IMR-90 (cell line): ENCODE results near the gene UNC13A. TPM values are rescaled to one million over a fixed set of nuclear protein-coding genes. Genes with fewer than 3 reads are reported as not detected.

Source experiments
- ATAC-seq: fragments of 200-7000 bp; cut with Tn5 transposase; 2 replicates; pipeline ENCODE4 v1.9.1; 2020; ENCODE audit warnings: low read depth, mild to moderate bottlenecking, moderate library complexity
- BruUV-seq: library from RNA; stranded (reverse); fragments of 400-500 nt; replicated peaks from 2 replicates; lab custom pipeline; 2021; lab: Mats Ljungman, UMichigan
- CTCF ChIA-PET: fragments of 300-600 bp; formaldehyde crosslinking; extraction: SDS; loops from one replicate; lab custom pipeline; 2021; ENCODE audit warnings: antibody characterized with exemption; lab: Yijun Ruan, JAX
- POLR2A ChIA-PET: fragments of 300-600 bp; sonication (Branson Sonifier 250); formaldehyde crosslinking; loops from one replicate; lab custom pipeline; 2022; ENCODE audit warnings: antibody characterized with exemption; ENCODE audit not compliant: unreplicated experiment; lab: Charles Lee
- DNase-seq: peaks from one replicate; pipeline ENCODE4 v3.0.0; 2013
- H2AFZ ChIP-seq: replicated peaks from 2 replicates; pipeline ENCODE3; 2013; ENCODE audit warnings: low read length, mild to moderate bottlenecking; ENCODE audit not compliant: poor library complexity
- H2AK5ac ChIP-seq: 2 replicates; pipeline ENCODE4 v1.6.1; 2013; ENCODE audit warnings: low read depth, low read length, inconsistent platforms
- H2AK9ac ChIP-seq: replicated peaks from 2 replicates; pipeline ENCODE3; 2013; ENCODE audit warnings: mild to moderate bottlenecking, low read depth, low read length, moderate library complexity; ENCODE audit not compliant: poor library complexity
- H2BK120ac ChIP-seq: 2 replicates; pipeline ENCODE4 v1.6.1; 2013; ENCODE audit warnings: low read depth, low read length, inconsistent platforms
- H2BK15ac ChIP-seq: 3 replicates; pipeline ENCODE4 v1.6.1; 2013; ENCODE audit warnings: low read depth, low read length, inconsistent platforms
- H2BK20ac ChIP-seq: 2 replicates; pipeline ENCODE4 v1.6.1; 2013; ENCODE audit warnings: low read depth, mild to moderate bottlenecking, inconsistent platforms, low read length, moderate library complexity
- H2BK5ac ChIP-seq: 2 replicates; pipeline ENCODE4 v1.6.1; 2013; ENCODE audit warnings: mild to moderate bottlenecking, low read depth, low read length, inconsistent platforms; ENCODE audit not compliant: poor library complexity, severe bottlenecking
- H3K14ac ChIP-seq: replicated peaks from 2 replicates; pipeline ENCODE4 v1.6.1; 2013; ENCODE audit warnings: low read depth, low read length, inconsistent platforms
- H3K18ac ChIP-seq: 2 replicates; pipeline ENCODE4 v1.6.1; 2013; ENCODE audit warnings: low read depth, low read length, control low read depth
- H3K23ac ChIP-seq: 2 replicates; pipeline ENCODE4 v1.6.1; 2013; ENCODE audit warnings: low read depth, low read length, inconsistent platforms
- H3K27ac ChIP-seq: 2 replicates; pipeline ENCODE4 v1.5.1; 2013; ENCODE audit warnings: mild to moderate bottlenecking, control low read depth, low read length; ENCODE audit not compliant: insufficient read depth
- H3K27me3 ChIP-seq: 2 replicates; pipeline ENCODE4 v1.6.1; 2013; ENCODE audit warnings: low read length; ENCODE audit not compliant: control insufficient read depth, insufficient read depth
- H3K36me3 ChIP-seq: 2 replicates; pipeline ENCODE4 v1.6.1; 2013; ENCODE audit warnings: low read length, mixed read lengths; ENCODE audit not compliant: control insufficient read depth, insufficient read depth
- H3K4ac ChIP-seq: 2 replicates; pipeline ENCODE4 v1.6.1; 2013; ENCODE audit warnings: low read depth, low read length, inconsistent platforms
- H3K4me1 ChIP-seq: 2 replicates; pipeline ENCODE4 v1.6.1; 2013; ENCODE audit warnings: low read length, mixed read lengths; ENCODE audit not compliant: control insufficient read depth, insufficient read depth
- H3K4me2 ChIP-seq: 2 replicates; pipeline ENCODE4 v1.6.1; 2013; ENCODE audit warnings: low read depth, mild to moderate bottlenecking, control low read depth, low read length, moderate library complexity
- H3K4me3 ChIP-seq: 2 replicates; pipeline ENCODE4 v1.5.1; 2013; ENCODE audit warnings: low read depth, mild to moderate bottlenecking, control low read depth, low read length, moderate library complexity; ENCODE audit not compliant: insufficient read depth
- H3K56ac ChIP-seq: 2 replicates; pipeline ENCODE4 v1.6.1; 2013; ENCODE audit warnings: low read length, inconsistent platforms; ENCODE audit not compliant: insufficient read depth; ENCODE audit errors: extremely low read depth
- H3K79me1 ChIP-seq, 2 experiments: 2 replicates each; pipeline ENCODE4 v1.6.1; 2013; ENCODE audit warnings: low read length in 2 of 2, inconsistent platforms in 1 of 2, low read depth in 1 of 2
- H3K9ac ChIP-seq: 2 replicates; pipeline ENCODE4 v1.6.1; 2013; ENCODE audit warnings: low read depth, low read length, control low read depth
- H3K9me1 ChIP-seq: 2 replicates; pipeline ENCODE4 v1.6.1; 2013; ENCODE audit warnings: low read length, inconsistent platforms; ENCODE audit not compliant: insufficient read depth
- H3K9me3 ChIP-seq: 2 replicates; pipeline ENCODE4 v1.6.1; 2013; ENCODE audit warnings: low read length; ENCODE audit not compliant: control insufficient read depth, insufficient read depth
- H4K20me1 ChIP-seq: 2 replicates; pipeline ENCODE4 v1.6.1; 2013; ENCODE audit warnings: low read length, inconsistent platforms; ENCODE audit not compliant: insufficient read depth
- H4K5ac ChIP-seq: 2 replicates; pipeline ENCODE4 v1.6.1; 2013; ENCODE audit warnings: mild to moderate bottlenecking, low read depth, low read length, control low read depth
- H4K8ac ChIP-seq, 2 experiments: 2 replicates each; pipeline ENCODE4 v1.6.1; 2013; ENCODE audit warnings: low read depth in 2 of 2, low read length in 2 of 2, control low read depth in 1 of 2, inconsistent platforms in 1 of 2
- H4K91ac ChIP-seq: 2 replicates; pipeline ENCODE4 v1.6.1; 2013; ENCODE audit warnings: low read depth, low read length, inconsistent platforms; ENCODE audit not compliant: insufficient read depth
- BHLHE40 ChIP-seq: fragments of 150-350 bp; IDR thresholded peaks from 2 replicates; pipeline ENCODE4 v1.6.1; 2016; ENCODE audit warnings: mild to moderate bottlenecking, low read depth, low read length
- CEBPB ChIP-seq: IDR thresholded peaks from 2 replicates; pipeline ENCODE4 v1.6.1; 2012; ENCODE audit warnings: low read depth, low read length, improper control_type of control experiment
- CHD1 ChIP-seq: IDR thresholded peaks from 2 replicates; pipeline ENCODE4 v1.6.1; 2012; ENCODE audit warnings: low read depth, low read length, improper control_type of control experiment
- ELK1 ChIP-seq: fragments of 150-350 bp; IDR thresholded peaks from 2 replicates; pipeline ENCODE4 v1.6.1; 2016; ENCODE audit warnings: low read depth, mild to moderate bottlenecking, low read length, moderate library complexity, borderline replicate concordance
- MAFK ChIP-seq: IDR thresholded peaks from 2 replicates; pipeline ENCODE4 v1.6.1; 2012; ENCODE audit warnings: low read depth, low read length, improper control_type of control experiment
- MAZ ChIP-seq: IDR thresholded peaks from 2 replicates; pipeline ENCODE4 v1.6.1; 2012; ENCODE audit warnings: low read depth, mild to moderate bottlenecking, low read length, improper control_type of control experiment, moderate library complexity, borderline replicate concordance
- MXI1 ChIP-seq: IDR thresholded peaks from 2 replicates; pipeline ENCODE4 v1.6.1; 2012; ENCODE audit warnings: low read depth, mild to moderate bottlenecking, low read length, moderate library complexity, borderline replicate concordance
- RAD21 ChIP-seq: IDR thresholded peaks from 2 replicates; pipeline ENCODE4 v1.6.1; 2012; ENCODE audit warnings: low read length, improper control_type of control experiment
- RCOR1 ChIP-seq: IDR thresholded peaks from 2 replicates; pipeline ENCODE4 v1.6.1; 2012; ENCODE audit warnings: mild to moderate bottlenecking, low read length, improper control_type of control experiment; ENCODE audit not compliant: insufficient replicate concordance
- SMC3 ChIP-seq: fragments of 150-350 bp; IDR thresholded peaks from 2 replicates; pipeline ENCODE4 v1.6.1; 2016; ENCODE audit warnings: low read depth, mild to moderate bottlenecking, antibody characterized with exemption, low read length, moderate library complexity
- USF2 ChIP-seq: fragments of 150-350 bp; IDR thresholded peaks from 2 replicates; pipeline ENCODE4 v1.6.1; 2017; ENCODE audit warnings: mild to moderate bottlenecking, antibody characterized with exemption, low read length, low read depth
- WGBS, 2 experiments: methylation state at CpG; one replicate each; pipeline versions ENCODE4 v1.1.5 to v1.1.7; 2013; ENCODE audit warnings: missing lambda C conversion rate in 2 of 2; ENCODE audit not compliant: insufficient read length in 1 of 2; ENCODE audit errors: extremely low coverage in 2 of 2; 5-methylcytosine and 5-hydroxymethylcytosine counted together
- dilution Hi-C: fragments of 300-500 bp; cut with HindIII; formaldehyde crosslinking; loops from one replicate; pipeline ENCODE4 v1.14.3; 2018; ENCODE audit warnings: low sequenced_read_pairs; ENCODE audit not compliant: unreplicated experiment
- in situ Hi-C: fragments of 300-500 bp; cut with MboI; formaldehyde crosslinking; loops from 3 replicates; pipeline ENCODE4 v1.14.3; 2019; ENCODE audit warnings: low sequenced_read_pairs, inconsistent platforms, mixed read lengths
- intact Hi-C: fragments of 100-400 bp; cut with micrococcal nuclease; formaldehyde crosslinking; loops from 2 replicates; pipeline ENCODE4 v1.10.0; 2022
- polyA plus RNA-seq, 3 experiments: library from polyadenylated mRNA; depleted of rRNA; stranded (reverse); fragments of >200 nt; gene quantifications; 2 replicates each; pipeline ENCODE4 v1.2.3, GENCODE V29; 2012; ENCODE audit warnings: low replicate concordance in 1 of 3
- total RNA-seq: library from RNA; depleted of rRNA; stranded (reverse); fragments of >200 nt; gene quantifications from 2 replicates; pipeline ENCODE4 v1.2.3, GENCODE V29; 2012

The UNC13A gene
- total and polyA plus RNA-seq, 2 of the 4 experiments (the other 2 are of a cell fraction): 0.18 to 0.22 TPM

DNA sequence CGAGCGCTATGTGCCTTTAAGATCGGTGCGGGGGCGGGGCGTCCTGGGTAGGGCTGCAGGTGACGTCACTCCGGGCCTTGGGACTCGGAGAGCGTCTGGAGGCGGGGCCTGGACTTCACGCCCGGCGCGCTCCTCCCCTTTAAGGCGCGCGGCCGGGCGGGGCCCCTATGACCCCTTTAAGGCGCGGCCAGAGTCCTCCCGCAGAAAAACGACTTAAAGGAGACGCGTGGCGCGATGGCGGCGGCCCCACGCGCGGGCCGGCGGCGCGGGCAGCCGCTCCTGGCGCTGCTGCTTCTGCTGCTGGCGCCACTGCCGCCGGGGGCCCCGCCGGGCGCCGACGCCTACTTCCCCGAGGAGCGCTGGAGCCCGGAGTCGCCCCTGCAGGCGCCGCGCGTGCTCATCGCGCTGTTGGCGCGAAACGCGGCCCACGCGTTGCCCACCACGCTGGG, 132.7 kb downstream of the UNC13A start, which contains the start of gene COLGALT1:
Gene COLGALT1 (plus strand): TSS at position 170 of the 449 bp plus-strand sequence. CDS start 65 bp downstream, at position 235.
- in situ Hi-C loops: no loop called here
- Histone ChIP-seq H2BK120ac (peak within 1 kb of the TSS; percentile 73; the same call in 1 of the 2 replicates), H3K4me3 (peak within 1 kb of the TSS; percentile 84), H3K4me1 (peaks cover 3% of the 10 kb centered on the region; the same call in 1 of the 2 replicates), H3K14ac (peak within 1 kb of the TSS; percentile 93), H2BK15ac (peak within 1 kb of the TSS; percentile 50; the same call in 1 of the 3 replicates), H3K4me2 (peak within 1 kb of the TSS; percentile 83), H3K4ac (peak within 1 kb of the TSS; percentile 88), H2BK5ac (peak within 1 kb of the TSS; percentile 86), H2AK5ac (peak within 1 kb of the TSS; percentile 74), H3K56ac (peak within 1 kb of the TSS; percentile 70), H3K9me1 (peaks cover 4% of the 10 kb centered on the region; the same call in 1 of the 2 replicates), H3K9ac (peak within 1 kb of the TSS; percentile 75), H4K91ac (peak within 1 kb of the TSS; percentile 86), H4K5ac (peak within 1 kb of the TSS; percentile 49), H4K8ac (peak within 1 kb of the TSS; percentile 54 to 83), H3K36me3 (peaks cover 18% of the 10 kb centered on the region), H2BK20ac (peak within 1 kb of the TSS; percentile 12; the same call in 1 of the 2 replicates), H4K20me1 (no peaks in the 10 kb centered on the region), H2AK9ac (peak within 1 kb of the TSS; percentile 98), H3K27me3 (no peaks in the 10 kb centered on the region), H2AFZ (peak within 1 kb of the TSS; percentile 97), H3K27ac (peak within 1 kb of the TSS; percentile 94), H3K18ac (peak within 1 kb of the TSS; percentile 51; the same call in 1 of the 2 replicates), H3K9me3 (no peaks in the 10 kb centered on the region), H3K79me1 (peaks cover 10 to 36% of the 10 kb centered on the region in 2 experiments), H3K23ac (peak within 1 kb of the TSS; percentile 36; the same call in 1 of the 2 replicates)
- ChIA-PET CTCF (interaction anchor here (0.6 kb wide), 1 partner anchor 9 kb away, joined by 5 read pairs; no protein-coding TSS in a partner anchor), POLR2A (no interaction called here)
- TF ChIP-seq RAD21 (no peak), MAFK (no peak), ELK1 (no peak), MAZ (peak; percentile 78; the same call in 1 of the 2 replicates), MXI1 (peak; percentile 84; the same call in 1 of the 2 replicates), CHD1 (no peak), CEBPB (no peak), USF2 (no peak), SMC3 (no peak), RCOR1 (no peak), BHLHE40 (peak; percentile 66)
- 0% methylated on average over 52 of the region's 64 CpGs; no CpG with 5 or more reads in 1 of the 2 experiments for WGBS, 2 experiments
- dilution Hi-C loops: no loop called here
- ATAC-seq (peak; percentile 95), DNase-seq (peak; percentile 94)
- no TSS peak for BruUV-seq
- intact Hi-C loops: loop anchor here (5.0 to 10.0 kb wide), 2 partner anchors 43 to 161 kb away; partner anchors contain the start of genes CCDC194 and PGLS
